Thymus (tissue), 14 donors: ENCODE results near the gene EOLA1. TPM values are rescaled to one million over a fixed set of nuclear protein-coding genes. Genes with fewer than 3 reads are reported as not detected.

Experiments
- DNase-seq, 9 donors: peaks; one replicate each; pipeline ENCODE4 v3.0.0-alpha.2; 2013; ENCODE audit warnings: low spot score in 9 of 9, low read depth in 6 of 9, missing footprints in 1 of 9
- H3K27ac ChIP-seq, 2 donors: one replicate each; pipeline ENCODE4 v1.5.1; 2013; ENCODE audit warnings: control low read depth in 1 of 2, low read depth in 1 of 2, low read length in 1 of 2, mild to moderate bottlenecking in 1 of 2, moderate library complexity in 1 of 2
- H3K27me3 ChIP-seq, 2 donors: one replicate each; pipeline ENCODE4 v1.5.1; 2013; ENCODE audit warnings: low read length in 1 of 2; ENCODE audit not compliant: control insufficient read depth in 2 of 2, insufficient read depth in 1 of 2
- H3K36me3 ChIP-seq, 2 donors: one replicate each; pipeline ENCODE4 v1.5.1; 2013; ENCODE audit warnings: low read length in 1 of 2, mild to moderate bottlenecking in 1 of 2, moderate library complexity in 1 of 2; ENCODE audit not compliant: control insufficient read depth in 2 of 2, insufficient read depth in 2 of 2
- H3K4me1 ChIP-seq, 2 donors: one replicate each; pipeline ENCODE4 v1.5.1; 2013; ENCODE audit warnings: low read length in 2 of 2; ENCODE audit not compliant: control insufficient read depth in 2 of 2, insufficient read depth in 2 of 2
- H3K4me3 ChIP-seq, 2 donors: one replicate each; pipeline ENCODE4 v1.5.1; 2013; ENCODE audit warnings: low read length in 2 of 2, control low read depth in 1 of 2, mild to moderate bottlenecking in 1 of 2
- H3K9me3 ChIP-seq, 2 donors: one replicate each; pipeline ENCODE4 v1.5.1; 2013; ENCODE audit warnings: low read length in 1 of 2, mild to moderate bottlenecking in 1 of 2; ENCODE audit not compliant: control insufficient read depth in 2 of 2, insufficient read depth in 1 of 2
- WGBS: extraction: QIAGEN DNeasy Blood & Tissue Kit; methylation state at CpG from one replicate; pipeline ENCODE4 v1.1.7; 2013; 5-methylcytosine and 5-hydroxymethylcytosine counted together
- long read RNA-seq, 10 donors: transcript quantifications; one replicate each; lab custom pipeline, GENCODE V29; 2026
- polyA plus RNA-seq: library from polyadenylated mRNA; stranded (reverse); fragments of 200-250 nt; gene quantifications from one replicate; pipeline ENCODE4 v1.2.3, GENCODE V29; 2013
- total RNA-seq: library from RNA; stranded (reverse); fragments of 120-200 nt; gene quantifications from one replicate; pipeline ENCODE4 v1.2.4, GENCODE V29; 2013
- donor health status: healthy.

EOLA1 gene
- 18.1 TPM for total RNA-seq
- polyA plus RNA-seq: 33.5 TPM
- long read RNA-seq, donor 1: 0 reads
- long read RNA-seq, donor 2, partial matches to known transcripts: 0 of 5 reads
- long read RNA-seq, donor 2, other reads (novel, unspliced or antisense): 0 of 5 reads
- long read RNA-seq, donor 3, partial matches to known transcripts: 0 of 6 reads
- long read RNA-seq, donor 3, other reads (novel, unspliced or antisense): 0 of 6 reads
- long read RNA-seq, donor 4, partial matches to known transcripts: 0 of 2 reads
- long read RNA-seq, donor 4, other reads (novel, unspliced or antisense): 0 of 2 reads
- long read RNA-seq, donor 5, partial matches to known transcripts: 5 of 16 reads
- long read RNA-seq, donor 5, other reads (novel, unspliced or antisense): 0 of 16 reads
- long read RNA-seq, donor 6, partial matches to known transcripts: 0 of 2 reads
- long read RNA-seq, donor 6, other reads (novel, unspliced or antisense): 0 of 2 reads
- long read RNA-seq, donor 7, partial matches to known transcripts: 0 of 5 reads
- long read RNA-seq, donor 7, other reads (novel, unspliced or antisense): 0 of 5 reads
- long read RNA-seq, donor 8, partial matches to known transcripts: 0 of 1 reads
- long read RNA-seq, donor 8, other reads (novel, unspliced or antisense): 0 of 1 reads
- long read RNA-seq, donor 9, partial matches to known transcripts: 0 of 2 reads
- long read RNA-seq, donor 9, other reads (novel, unspliced or antisense): 0 of 2 reads
- long read RNA-seq, donor 10, partial matches to known transcripts: 0 of 1 reads
- long read RNA-seq, donor 10, other reads (novel, unspliced or antisense): 0 of 1 reads

DNA sequence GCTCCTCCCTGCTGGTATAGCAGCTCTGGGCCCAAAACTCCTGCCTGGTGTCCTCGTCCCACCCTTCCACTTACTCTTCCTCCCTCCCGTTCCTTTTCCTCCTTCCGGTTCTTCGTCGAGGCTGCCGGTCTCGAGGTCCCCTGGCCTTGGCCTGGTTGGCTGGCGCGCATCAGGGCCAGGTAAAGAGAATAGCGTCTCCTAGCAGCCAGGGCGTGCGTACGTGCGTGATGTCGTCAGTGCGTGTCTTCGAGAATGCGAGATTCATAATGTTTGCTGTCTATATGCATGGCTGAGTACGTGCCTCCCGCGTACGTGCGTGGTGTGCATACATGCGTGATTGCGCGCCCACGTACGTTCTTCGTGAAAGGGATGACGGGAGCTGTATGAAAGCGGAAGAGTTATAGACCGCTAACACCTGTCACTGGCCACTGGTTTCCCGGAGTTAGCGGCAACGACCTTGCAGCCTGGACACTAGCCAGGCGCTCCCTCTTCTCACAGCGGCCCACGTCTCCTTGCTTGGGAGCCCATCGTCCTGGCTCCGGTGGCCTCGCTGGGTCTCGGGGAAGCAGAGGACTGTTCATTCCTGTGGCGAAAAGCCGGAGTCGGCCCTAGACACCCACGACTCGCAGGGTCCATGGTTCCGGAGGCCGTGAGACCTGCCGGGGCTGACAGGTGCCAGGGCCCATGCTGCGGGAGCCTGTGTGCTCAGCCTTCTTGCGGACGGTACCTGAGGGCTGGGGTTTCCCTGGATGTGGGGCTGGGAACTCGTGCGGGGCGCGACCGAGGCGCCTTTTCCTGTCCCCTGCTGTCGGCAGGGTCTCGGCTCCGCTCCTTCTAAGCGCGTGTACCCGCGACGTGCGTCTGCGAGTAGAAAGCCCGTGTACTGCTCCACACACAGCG is at the start of gene EOLA1:
Gene EOLA1, plus strand, starts transcription at position 392 of the 900 bp plus-strand sequence. CDS start 4,619 bp downstream, outside the sequence.
- peak; percentile 72 to 95 (median 84) for DNase-seq
- under 1% methylated on average over 70 of the region's 71 CpGs for WGBS
- H3K27me3 ChIP-seq: no peaks in the 10 kb centered on the region

DNA sequence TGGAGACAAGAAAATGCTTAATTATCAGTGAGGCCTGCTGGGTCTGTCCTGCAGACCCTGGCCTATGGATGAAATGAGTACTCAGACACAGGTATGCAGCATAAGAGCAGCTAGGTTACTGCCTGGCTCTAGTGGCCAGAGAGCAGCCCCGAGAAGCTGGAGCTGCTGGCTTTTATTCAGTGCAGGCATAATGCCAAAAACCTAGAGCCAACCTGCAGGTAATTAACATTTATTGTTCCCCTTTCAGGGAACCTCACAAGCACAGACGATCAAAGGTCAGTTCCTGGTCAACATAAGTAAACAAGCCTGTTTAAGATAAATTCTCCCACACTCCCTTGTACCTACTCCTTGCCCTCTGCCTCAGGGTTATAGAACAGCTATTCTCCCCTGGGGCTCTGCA is 49.0 kb upstream of the EOLA1 start:
- no peaks in the 10 kb centered on the region for H3K4me1 ChIP-seq
- no peaks in the 10 kb centered on the region for H3K9me3 ChIP-seq
- H3K27ac ChIP-seq: no peak overlapping the region
- no peak overlapping the region for H3K4me3 ChIP-seq
- H3K36me3 ChIP-seq: peaks cover 31 to 38% of the 10 kb centered on the region in 2 donors
- H3K27me3 ChIP-seq: no peaks in the 10 kb centered on the region
- DNase-seq: no peak
- 92% methylated on average over 2 of the region's 2 CpGs for WGBS

More for the DNA sequence above, at the start of gene EOLA1:
- Histone ChIP-seq H3K4me3 (peak within 1 kb of the TSS; percentile 65 to 66), H3K36me3 (peaks cover 2 to 7% of the 10 kb centered on the region in 2 donors), H3K27ac (peak within 1 kb of the TSS; percentile 97 to 99), H3K4me1 (peaks cover 0 to 11% of the 10 kb centered on the region in 2 donors), H3K9me3 (no peaks in the 10 kb centered on the region)

GRCh38 chrX:149493567-149494562 is 46.9 kb upstream of the EOLA1 start:
- Histone ChIP-seq H3K27ac (no peak overlapping the region), H3K4me3 (no peak overlapping the region), H3K27me3 (no peaks in the 10 kb centered on the region), H3K9me3 (no peaks in the 10 kb centered on the region), H3K36me3 (peaks cover 32 to 42% of the 10 kb centered on the region in 2 donors), H3K4me1 (no peaks in the 10 kb centered on the region)
- 98% methylated on average over 13 of the region's 13 CpGs for WGBS
- DNase-seq: no peak

- no peak for DNase-seq
- 96% methylated on average over 4 of the region's 4 CpGs for WGBS
- H3K27me3 ChIP-seq: no peaks in the 10 kb centered on the region
- H3K4me1 ChIP-seq: no peaks in the 10 kb centered on the region
- H3K27ac ChIP-seq: no peak overlapping the region
- H3K9me3 ChIP-seq: no peaks in the 10 kb centered on the region
- H3K36me3 ChIP-seq: peaks cover 32 to 42% of the 10 kb centered on the region in 2 donors
- no peak overlapping the region for H3K4me3 ChIP-seq
Observed at GRCh38 chrX:149494844-149495565, 45.8 kb upstream of the EOLA1 start.

DNA sequence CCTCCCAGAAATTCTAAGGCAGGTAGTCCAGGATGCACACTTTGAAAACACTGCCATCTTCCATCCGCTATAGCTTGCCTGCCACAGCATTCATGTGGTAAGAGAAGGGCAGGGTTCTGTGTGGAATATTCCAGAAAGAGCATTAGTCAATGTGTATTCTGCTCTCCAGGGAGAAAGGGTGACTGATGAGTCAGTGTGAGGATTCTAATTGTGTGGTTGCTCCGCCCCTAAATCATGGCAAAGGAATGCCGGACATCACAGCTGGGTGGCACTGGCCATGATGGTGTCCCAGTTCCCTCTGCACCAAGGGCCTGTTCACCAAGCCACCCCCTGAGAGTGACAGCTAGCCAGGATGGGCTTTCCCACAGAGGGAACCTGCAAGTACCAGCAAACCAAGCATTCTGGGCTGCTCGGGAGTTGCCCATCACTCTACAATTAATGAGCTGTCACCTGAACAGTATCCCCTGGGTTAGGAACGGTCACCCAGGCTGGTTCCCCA is 45.2 kb upstream of the EOLA1 start:
- H3K27ac ChIP-seq: no peak overlapping the region

DNA sequence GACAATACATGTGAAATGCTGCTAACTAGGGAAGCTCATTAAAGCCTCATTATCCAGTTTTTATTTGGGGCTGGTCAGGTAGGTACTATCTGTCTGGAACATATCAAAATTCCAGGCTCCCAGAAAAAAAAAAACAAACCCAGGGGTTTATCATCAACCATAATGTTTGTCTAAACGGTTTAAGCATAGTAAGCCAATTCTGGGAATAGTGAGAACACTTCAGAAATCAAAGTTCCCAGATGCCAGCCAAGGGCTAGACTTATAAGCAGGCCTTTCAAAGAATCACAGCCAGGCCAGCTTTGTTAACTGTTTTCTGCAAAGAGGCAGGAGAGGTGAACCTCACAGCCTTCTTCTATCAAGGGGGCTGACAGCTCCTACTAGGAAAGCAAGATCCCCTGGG is 43.8 kb upstream of the EOLA1 start:
- Histone ChIP-seq H3K27me3 (no peaks in the 10 kb centered on the region), H3K9me3 (no peaks in the 10 kb centered on the region), H3K36me3 (peaks cover 30 to 42% of the 10 kb centered on the region in 2 donors), H3K27ac (no peak overlapping the region), H3K4me1 (no peaks in the 10 kb centered on the region), H3K4me3 (no peak overlapping the region)
- DNase-seq: no peak
- 96% methylated on average over 1 of the region's 1 CpG for WGBS

More for the DNA sequence above, 45.2 kb upstream of the EOLA1 start:
- Histone ChIP-seq H3K4me1 (no peaks in the 10 kb centered on the region), H3K36me3 (peaks cover 30 to 42% of the 10 kb centered on the region in 2 donors), H3K4me3 (no peak overlapping the region), H3K9me3 (no peaks in the 10 kb centered on the region), H3K27me3 (no peaks in the 10 kb centered on the region)
- DNase-seq: no peak
- 98% methylated on average over 5 of the region's 5 CpGs for WGBS

DNA sequence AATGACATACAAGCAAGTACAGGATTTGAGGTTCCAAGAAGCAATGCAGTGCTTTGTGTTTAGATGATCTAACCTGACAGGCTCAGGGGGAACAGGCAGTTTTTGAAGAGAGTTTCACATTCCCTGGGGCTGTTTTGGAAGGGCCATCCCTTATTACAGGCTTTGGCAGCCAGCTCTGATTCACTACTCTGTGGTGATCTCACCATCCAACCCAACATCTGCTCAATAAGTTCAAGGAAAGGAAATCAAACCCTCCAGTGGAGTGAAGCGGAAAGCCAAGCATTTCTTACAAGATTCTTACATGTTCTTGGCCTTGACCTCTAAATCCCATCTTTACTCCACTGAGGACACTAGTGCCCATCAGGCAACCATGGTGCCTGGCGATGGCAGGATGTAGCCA is 43.2 kb upstream of the EOLA1 start:
- 100% methylated on average over 2 of the region's 2 CpGs for WGBS
- no peaks in the 10 kb centered on the region for H3K9me3 ChIP-seq
- H3K27me3 ChIP-seq: no peaks in the 10 kb centered on the region
- H3K4me3 ChIP-seq: no peak overlapping the region
- peaks cover 25 to 40% of the 10 kb centered on the region in 2 donors for H3K36me3 ChIP-seq
- no peak overlapping the region for H3K27ac ChIP-seq
- no peaks in the 10 kb centered on the region for H3K4me1 ChIP-seq
- no peak for DNase-seq
